Trophoblast cell (in vitro differentiated cells and primary cell): ENCODE results near the gene DNAJC12.

Experiments
- DNase-seq, 2 donors: peaks; one replicate each; pipeline ENCODE4 v3.0.0-alpha.2; 2016
- H2AFZ ChIP-seq: 2 replicates; pipeline ENCODE4 v1.6.1; 2013; ENCODE audit warnings: low read length, moderate library complexity, mild to moderate bottlenecking; ENCODE audit not compliant: insufficient read depth, poor library complexity
- H2AK5ac ChIP-seq: 2 replicates; pipeline ENCODE4 v1.6.1; 2013; ENCODE audit warnings: mild to moderate bottlenecking, low read length
- H2BK120ac ChIP-seq: 2 replicates; pipeline ENCODE4 v1.6.1; 2013; ENCODE audit warnings: low read length, mild to moderate bottlenecking, moderate library complexity; ENCODE audit not compliant: insufficient read depth, poor library complexity
- H2BK12ac ChIP-seq: 2 replicates; pipeline ENCODE4 v1.6.1; 2013; ENCODE audit warnings: mild to moderate bottlenecking, low read length, moderate library complexity
- H2BK5ac ChIP-seq: 2 replicates; pipeline ENCODE4 v1.6.1; 2013; ENCODE audit warnings: low read length, low read depth, moderate library complexity, mild to moderate bottlenecking; ENCODE audit not compliant: poor library complexity
- H3K14ac ChIP-seq: 2 replicates; pipeline ENCODE4 v1.6.1; 2013; ENCODE audit warnings: mild to moderate bottlenecking, low read length
- H3K18ac ChIP-seq: 2 replicates; pipeline ENCODE4 v1.6.1; 2013; ENCODE audit warnings: mild to moderate bottlenecking, low read length
- H3K23ac ChIP-seq: 2 replicates; pipeline ENCODE4 v1.6.1; 2013; ENCODE audit warnings: low read length
- H3K27ac ChIP-seq: 2 replicates; pipeline ENCODE4 v1.5.1; 2013; ENCODE audit warnings: low read depth, mild to moderate bottlenecking, inconsistent platforms, low read length, moderate library complexity
- H3K27me3 ChIP-seq: 2 replicates; pipeline ENCODE4 v1.6.1; 2013; ENCODE audit warnings: inconsistent platforms, mild to moderate bottlenecking, low read length, moderate library complexity; ENCODE audit not compliant: insufficient read depth
- H3K36me3 ChIP-seq, 2 experiments: 1 replicate in 1 of 2; 2 replicates in 1 of 2; pipeline ENCODE4 v1.6.1; 2013; ENCODE audit warnings: low read length in 2 of 2, mild to moderate bottlenecking in 2 of 2, moderate library complexity in 1 of 2; ENCODE audit not compliant: insufficient read depth in 2 of 2, control insufficient read depth in 1 of 2
- H3K4ac ChIP-seq: 2 replicates; pipeline ENCODE4 v1.6.1; 2013; ENCODE audit warnings: low read depth, mild to moderate bottlenecking, low read length, moderate library complexity
- H3K4me1 ChIP-seq, 2 experiments: 1 replicate in 1 of 2; 2 replicates in 1 of 2; pipeline ENCODE4 v1.6.1; 2013; ENCODE audit warnings: low read length in 2 of 2, mild to moderate bottlenecking in 2 of 2, moderate library complexity in 1 of 2; ENCODE audit not compliant: insufficient read depth in 2 of 2, control insufficient read depth in 1 of 2
- H3K4me2 ChIP-seq: 2 replicates; pipeline ENCODE4 v1.6.1; 2013; ENCODE audit warnings: inconsistent platforms, mild to moderate bottlenecking, low read length, moderate library complexity
- H3K4me3 ChIP-seq: 2 replicates; pipeline ENCODE4 v1.5.1; 2013; ENCODE audit warnings: mild to moderate bottlenecking, low read depth, low read length, inconsistent platforms
- H3K79me1 ChIP-seq: one replicate; pipeline ENCODE4 v1.6.1; 2013; ENCODE audit warnings: low read length
- H3K79me2 ChIP-seq: 2 replicates; pipeline ENCODE4 v1.6.1; 2013; ENCODE audit warnings: low read length, mild to moderate bottlenecking; ENCODE audit not compliant: control insufficient read depth, insufficient read depth, poor library complexity
- H3K9ac ChIP-seq: 2 replicates; pipeline ENCODE4 v1.6.1; 2013; ENCODE audit warnings: mild to moderate bottlenecking, low read length
- H3K9me3 ChIP-seq: 2 replicates; pipeline ENCODE4 v1.6.1; 2013; ENCODE audit warnings: low read depth, mild to moderate bottlenecking, control low read depth, inconsistent platforms, low read length; ENCODE audit not compliant: insufficient read depth
- H4K12ac ChIP-seq: 2 replicates; pipeline ENCODE4 v1.6.1; 2013; ENCODE audit warnings: low read depth, mild to moderate bottlenecking, low read length, moderate library complexity
- H4K8ac ChIP-seq: 2 replicates; pipeline ENCODE4 v1.6.1; 2013; ENCODE audit warnings: low read depth, mild to moderate bottlenecking, low read length, moderate library complexity
- H4K91ac ChIP-seq: one replicate; pipeline ENCODE4 v1.6.1; 2013; ENCODE audit warnings: low read depth, mild to moderate bottlenecking, low read length, moderate library complexity
- WGBS: extraction: QIAGEN DNeasy Blood & Tissue Kit; methylation state at CpG from one replicate; pipeline ENCODE4 v1.1.7; 2013; ENCODE audit warnings: missing lambda C conversion rate; ENCODE audit not compliant: insufficient read length, insufficient coverage; ENCODE audit errors: extremely low coverage; 5-methylcytosine and 5-hydroxymethylcytosine counted together

Gene DNAJC12

GRCh38 chr10:67802767-67803538 lies 35.0 kb downstream of the DNAJC12 start:
- H3K4me3 ChIP-seq = no peak overlapping the region
- no peaks in the 10 kb centered on the region for H3K27me3 ChIP-seq
- no peak overlapping the region for H4K8ac ChIP-seq
- DNase-seq = no peak
- no peak overlapping the region for H2AK5ac ChIP-seq
- no peak overlapping the region for H3K14ac ChIP-seq
- H4K91ac ChIP-seq = no peak overlapping the region
- no peak overlapping the region for H2BK12ac ChIP-seq
- no peak overlapping the region for H3K27ac ChIP-seq
- no peak overlapping the region for H2AFZ ChIP-seq
- no peaks in the 10 kb centered on the region for H3K79me2 ChIP-seq
- no peak overlapping the region for H3K4ac ChIP-seq
- H3K23ac ChIP-seq = no peak overlapping the region
- no peaks in the 10 kb centered on the region for H3K4me1 ChIP-seq
- no CpG with 5 or more reads among the region's 10 CpGs for WGBS
- H3K9ac ChIP-seq = no peak overlapping the region
- no peaks in the 10 kb centered on the region for H3K9me3 ChIP-seq
- H3K18ac ChIP-seq = no peak overlapping the region
- no peak overlapping the region for H2BK120ac ChIP-seq
- no peak overlapping the region for H3K4me2 ChIP-seq
- H4K12ac ChIP-seq = no peak overlapping the region
- no peaks in the 10 kb centered on the region for H3K79me1 ChIP-seq
- no peaks in the 10 kb centered on the region for H3K36me3 ChIP-seq
- H2BK5ac ChIP-seq = no peak overlapping the region

GRCh38 chr10:67801118-67801517 lies 36.9 kb downstream of the DNAJC12 start:
- WGBS = no CpG with 5 or more reads among the region's 1 CpG

GRCh38 chr10:67794909-67795460 lies 43.0 kb downstream of the DNAJC12 start:
- no peaks in the 10 kb centered on the region for H3K79me1 ChIP-seq

More at GRCh38 chr10:67801118-67801517, 36.9 kb downstream of the DNAJC12 start:
- H3K9ac ChIP-seq = no peak overlapping the region
- H3K9me3 ChIP-seq = no peaks in the 10 kb centered on the region
- no peaks in the 10 kb centered on the region for H3K27me3 ChIP-seq
- H3K79me2 ChIP-seq = no peaks in the 10 kb centered on the region
- H3K36me3 ChIP-seq = no peaks in the 10 kb centered on the region
- H2BK12ac ChIP-seq = no peak overlapping the region
- no peaks in the 10 kb centered on the region for H3K4me1 ChIP-seq
- no peak overlapping the region for H4K8ac ChIP-seq
- no peak overlapping the region for H3K18ac ChIP-seq
- no peak overlapping the region for H2BK120ac ChIP-seq
- H3K4me2 ChIP-seq = no peak overlapping the region
- no peaks in the 10 kb centered on the region for H3K79me1 ChIP-seq
- no peak overlapping the region for H4K91ac ChIP-seq
- H3K4ac ChIP-seq = no peak overlapping the region
- H3K14ac ChIP-seq = no peak overlapping the region
- H3K23ac ChIP-seq = no peak overlapping the region
- H2BK5ac ChIP-seq = no peak overlapping the region
- H3K4me3 ChIP-seq = no peak overlapping the region
- no peak overlapping the region for H4K12ac ChIP-seq
- H2AFZ ChIP-seq = no peak overlapping the region
- no peak overlapping the region for H3K27ac ChIP-seq
- H2AK5ac ChIP-seq = no peak overlapping the region
- DNase-seq = no peak

GRCh38 chr10:67794256-67794655 lies 43.7 kb downstream of the DNAJC12 start:
- Histone ChIP-seq H3K14ac (no peak overlapping the region), H2AFZ (no peak overlapping the region), H2BK120ac (no peak overlapping the region), H3K4me2 (no peak overlapping the region), H3K4ac (no peak overlapping the region), H2BK12ac (no peak overlapping the region), H3K4me3 (no peak overlapping the region), H3K79me1 (no peaks in the 10 kb centered on the region), H3K36me3 (no peaks in the 10 kb centered on the region), H4K91ac (no peak overlapping the region), H3K27me3 (no peaks in the 10 kb centered on the region), H4K12ac (no peak overlapping the region), H3K4me1 (peaks cover 0 to 2% of the 10 kb centered on the region in 2 experiments), H3K27ac (no peak overlapping the region), H3K18ac (no peak overlapping the region), H2AK5ac (no peak overlapping the region), H3K9ac (no peak overlapping the region), H3K79me2 (no peaks in the 10 kb centered on the region), H3K9me3 (no peaks in the 10 kb centered on the region), H3K23ac (no peak overlapping the region), H4K8ac (no peak overlapping the region), H2BK5ac (no peak overlapping the region)
- no CpG with 5 or more reads among the region's 4 CpGs for WGBS
- DNase-seq = no peak

More at GRCh38 chr10:67794909-67795460, 43.0 kb downstream of the DNAJC12 start:
- no CpG with 5 or more reads among the region's 3 CpGs for WGBS
- Histone ChIP-seq H3K4me3 (no peak overlapping the region), H3K9ac (no peak overlapping the region), H3K9me3 (no peaks in the 10 kb centered on the region), H4K8ac (no peak overlapping the region), H3K27ac (no peak overlapping the region), H3K14ac (no peak overlapping the region), H3K36me3 (no peaks in the 10 kb centered on the region), H2AFZ (no peak overlapping the region), H2BK120ac (no peak overlapping the region), H3K4ac (no peak overlapping the region), H3K4me1 (no peaks in the 10 kb centered on the region), H3K79me2 (no peaks in the 10 kb centered on the region), H2BK12ac (no peak overlapping the region), H3K4me2 (no peak overlapping the region), H2BK5ac (no peak overlapping the region), H3K18ac (no peak overlapping the region), H4K12ac (no peak overlapping the region), H3K27me3 (no peaks in the 10 kb centered on the region), H3K23ac (no peak overlapping the region), H4K91ac (no peak overlapping the region), H2AK5ac (no peak overlapping the region)
- DNase-seq = no peak
